ENCODE data around the gene KCNMB2.

The KCNMB2 gene

GRCh38 chr3:178765472-178765871, 229.2 kb downstream of the KCNMB2 start:
- DNase-seq, result no peak

- DNase-seq, result no peak
These were observed 231.3 kb downstream of the KCNMB2 start for GRCh38 chr3:178767581-178767980.

- no peak for DNase-seq
These were observed 232.0 kb downstream of the KCNMB2 start for GRCh38 chr3:178768072-178768864.

DNA sequence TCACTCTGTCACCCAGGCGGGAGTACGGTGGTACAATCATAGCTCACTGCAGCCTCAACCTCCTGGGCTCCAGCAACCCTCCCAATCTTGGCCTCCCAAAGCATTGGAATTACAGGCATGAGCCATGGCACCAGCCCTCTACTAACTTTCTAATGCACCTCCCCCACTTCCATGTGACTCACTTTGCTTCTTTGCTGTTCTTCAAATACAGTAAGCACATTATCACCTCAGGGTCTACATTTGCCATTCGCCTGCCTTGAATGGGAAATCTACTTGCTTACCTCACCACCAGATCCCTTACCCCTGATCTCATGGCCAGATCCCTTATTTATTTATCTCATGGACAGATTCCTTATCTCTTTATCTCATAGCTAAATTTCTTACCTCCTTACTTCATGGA, 235.3 kb downstream of the KCNMB2 start:
- no peak for DNase-seq

GRCh38 chr3:178772746-178773145, 236.5 kb downstream of the KCNMB2 start:
- DNase-seq, result no peak

- DNase-seq, result no peak
These were observed 237.1 kb downstream of the KCNMB2 start for GRCh38 chr3:178773358-178773757.

GRCh38 chr3:178777718-178778411, 241.6 kb downstream of the KCNMB2 start:
- no peak for DNase-seq

GRCh38 chr3:178778589-178778988, 242.4 kb downstream of the KCNMB2 start:
- no peak for DNase-seq

GRCh38 chr3:178785961-178786360, 249.7 kb downstream of the KCNMB2 start:
- DNase-seq, result no peak

- DNase-seq, result no peak
These were observed 251.7 kb downstream of the KCNMB2 start for GRCh38 chr3:178787960-178788359.

DNA sequence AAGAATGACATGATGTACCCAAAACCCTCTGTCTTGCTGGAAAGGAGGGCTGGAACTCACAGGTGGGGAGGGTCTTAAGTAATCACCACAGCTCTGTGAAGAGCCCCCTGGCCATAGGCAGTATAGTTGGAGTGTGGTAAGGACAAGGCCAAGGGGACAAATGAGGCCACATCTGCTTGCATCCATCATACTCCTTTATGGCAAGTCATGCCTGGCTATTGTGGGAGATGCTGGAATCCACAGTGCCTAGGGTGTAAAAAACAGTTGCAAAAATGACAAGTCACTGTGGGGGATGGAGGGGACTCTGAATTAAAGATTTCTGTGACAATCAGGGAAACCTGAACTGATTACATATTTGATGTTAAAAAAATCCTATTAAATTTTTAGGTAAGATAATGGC, 258.5 kb downstream of the KCNMB2 start:
- DNase-seq, result no peak

GRCh38 chr3:178795349-178795748, 259.1 kb downstream of the KCNMB2 start:
- no peak for DNase-seq

GRCh38 chr3:178802259-178802658, 266.0 kb downstream of the KCNMB2 start:
- no peak for DNase-seq

GRCh38 chr3:178802993-178803693, 266.9 kb downstream of the KCNMB2 start:
- DNase-seq, result no peak

DNA sequence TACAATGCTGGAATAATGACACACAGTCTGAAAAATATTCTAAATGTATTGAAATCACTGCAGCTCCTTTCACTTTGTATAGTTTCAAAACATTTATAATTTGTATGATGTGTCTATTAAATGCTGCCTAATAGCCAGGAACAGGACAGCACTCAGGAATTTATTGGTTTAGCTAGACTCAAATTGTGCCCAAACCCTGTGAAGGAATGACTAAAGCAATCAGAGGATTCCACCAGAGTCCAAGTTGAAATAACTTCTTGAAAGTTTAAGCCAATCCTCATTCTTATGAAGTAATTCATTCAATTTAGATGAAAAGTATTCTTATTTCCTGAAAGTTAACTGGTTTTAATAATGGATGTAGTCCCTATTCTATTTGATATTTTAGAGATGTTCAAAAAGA, 268.4 kb downstream of the KCNMB2 start:
- DNase-seq, result no peak

DNA sequence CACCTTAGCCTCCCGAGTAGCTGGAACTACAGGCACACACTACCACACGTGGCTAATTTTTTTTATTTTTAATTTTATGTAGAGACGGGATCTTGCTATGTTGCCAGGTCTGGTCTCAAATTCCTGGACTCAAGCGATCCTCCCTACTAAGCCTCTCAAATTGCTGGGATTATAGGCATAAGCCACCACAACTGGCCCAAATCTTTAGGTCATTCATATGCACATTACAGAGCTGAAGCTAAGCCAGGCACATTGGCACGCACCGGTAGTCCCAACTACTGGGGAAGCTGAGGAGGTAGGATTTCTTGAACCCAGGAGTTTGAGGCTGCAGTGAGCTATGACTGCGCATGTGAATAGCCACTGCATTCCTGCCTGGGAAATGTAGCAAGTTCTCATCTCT, 269.5 kb downstream of the KCNMB2 start:
- DNase-seq, result no peak

- no peak for DNase-seq
These were observed 270.4 kb downstream of the KCNMB2 start for GRCh38 chr3:178806651-178807050.

GRCh38 chr3:178807694-178808093, 271.5 kb downstream of the KCNMB2 start:
- no peak for DNase-seq

GRCh38 chr3:178808748-178809147, 272.5 kb downstream of the KCNMB2 start:
- no peak for DNase-seq

- DNase-seq, result peak; percentile 66
These were observed 273.9 kb downstream of the KCNMB2 start for GRCh38 chr3:178810181-178810580.

- no peak for DNase-seq
These were observed 286.5 kb downstream of the KCNMB2 start for GRCh38 chr3:178822722-178823121.

DNA sequence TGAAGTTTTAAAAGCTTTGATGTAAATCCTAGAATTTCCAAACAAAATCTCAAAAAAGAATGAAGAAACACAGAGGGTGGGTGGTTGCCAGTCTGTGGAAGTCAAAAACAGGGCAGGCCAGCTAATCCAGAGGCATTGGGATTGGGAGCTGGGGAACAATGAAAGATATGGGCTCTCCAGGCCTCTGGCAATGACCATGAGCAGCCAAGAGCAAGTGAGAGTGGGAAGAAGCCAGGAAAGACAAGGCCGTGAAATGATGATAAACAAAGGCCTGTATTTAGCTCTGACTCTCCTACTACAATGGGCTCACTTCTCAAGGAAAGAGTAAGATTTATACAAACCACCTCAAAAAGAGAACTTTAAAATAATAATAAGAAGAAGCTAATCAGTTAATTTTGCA, 286.9 kb downstream of the KCNMB2 start:
- no peak for DNase-seq

DNA sequence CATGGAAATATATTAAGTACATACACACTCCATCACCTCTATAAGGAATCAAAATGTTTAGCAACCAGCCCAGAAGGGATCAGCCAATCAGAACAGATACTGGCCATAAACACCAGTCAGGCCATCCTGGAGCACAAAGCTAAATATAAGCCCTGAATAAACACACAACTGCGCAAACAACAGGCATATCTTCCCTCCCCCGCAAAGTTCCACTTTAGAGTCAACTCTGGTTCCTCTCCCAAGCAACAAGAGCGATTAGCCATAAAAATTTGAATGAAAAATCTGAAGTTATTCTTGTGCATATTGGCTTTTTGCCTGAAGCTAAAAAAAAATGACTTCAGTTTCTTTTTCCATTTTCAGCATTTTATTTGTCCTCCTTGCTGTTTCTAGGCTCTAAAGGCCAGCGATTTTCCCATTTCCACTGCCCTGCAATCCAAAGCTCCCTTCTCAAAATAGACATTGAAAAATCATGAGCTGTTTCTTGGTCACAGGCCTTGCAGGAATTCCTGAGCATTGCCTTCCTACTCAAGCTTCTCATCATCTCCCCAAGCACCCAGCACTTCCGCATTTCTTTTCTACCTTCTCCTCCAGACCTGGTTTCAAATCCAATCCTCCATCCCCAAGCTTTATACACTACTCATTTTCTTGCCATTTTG, 287.5 kb downstream of the KCNMB2 start:
- no peak for DNase-seq
